Nephron (organoid): ENCODE data around the gene CHAD.
A peak's percentile ranks its signal among the peaks of the same experiment; 100 is the strongest.
"Not testable (repeated sequence)": the region's sequence is repeated elsewhere in the genome, so short reads cannot be mapped to it uniquely, and the experiment has no call there.

Source experiments
- H3K27ac Mint-ChIP-seq, 3 experiments: 2 replicates each; pipeline ENCODE4 v1.8.0; 2020; ENCODE audit warnings: mixed read lengths in 3 of 3, mild to moderate bottlenecking in 2 of 3, moderate library complexity in 1 of 3
- H3K27me3 Mint-ChIP-seq: 2 replicates; pipeline ENCODE4 v1.8.0; 2021; ENCODE audit warnings: low read depth, mild to moderate bottlenecking, moderate library complexity, mixed read lengths
- H3K36me3 Mint-ChIP-seq: 2 replicates; pipeline ENCODE4 v1.8.0; 2020; ENCODE audit warnings: low read depth, mixed read lengths
- H3K4me1 Mint-ChIP-seq: 2 replicates; pipeline ENCODE4 v1.8.0; 2020; ENCODE audit warnings: mixed read lengths
- H3K4me3 Mint-ChIP-seq, 3 experiments: 2 replicates each; pipeline ENCODE4 v1.8.0; 2020; ENCODE audit warnings: mild to moderate bottlenecking in 3 of 3, mixed read lengths in 3 of 3, moderate library complexity in 2 of 3
- H3K9me3 Mint-ChIP-seq: 2 replicates; pipeline ENCODE4 v1.8.0; 2020; ENCODE audit warnings: mixed read lengths
- CTCF ChIP-seq, 3 experiments: fragments of 200-600 bp; sonication (generic); IDR thresholded peaks; one replicate each; pipeline ENCODE4 v1.5.0; 2021; ENCODE audit warnings: antibody characterized with exemption in 3 of 3; ENCODE audit not compliant: unreplicated experiment in 3 of 3

The CHAD gene

DNA sequence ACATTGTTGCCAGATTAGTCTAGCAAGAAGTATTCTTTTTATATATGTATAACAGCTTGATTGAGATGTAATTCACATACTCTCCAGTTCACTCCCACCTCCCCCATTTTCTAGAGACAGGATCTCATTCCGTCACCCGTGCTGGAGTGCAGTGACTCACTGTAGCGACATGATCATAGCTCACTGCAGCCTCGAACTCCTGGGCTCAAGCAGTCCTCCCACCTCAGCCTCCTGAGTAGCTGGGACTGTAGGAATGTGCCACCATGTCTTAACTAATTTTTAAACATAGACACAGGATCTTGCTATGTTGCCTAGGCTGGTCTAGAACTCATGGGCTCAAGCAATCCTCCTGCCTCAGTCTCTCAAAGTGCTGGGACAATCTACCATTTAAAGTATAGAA is 6.7 kb upstream of the CHAD start:
- Mint-ChIP-seq H3K4me1 (peaks cover 47% of the 10 kb centered on the region), H3K36me3 (peaks cover 17% of the 10 kb centered on the region), H3K9me3 (no peaks in the 10 kb centered on the region), H3K27me3 (peaks cover 44% of the 10 kb centered on the region), H3K4me3 (no peak overlapping the region), H3K27ac (no peak overlapping the region)
- no peak for TF ChIP-seq CTCF (IDR thresholded peaks at IDR 0.05; ENCODE audit: unreplicated experiment in 3 of 3)

GRCh38 chr17:50474523-50474922 is 5.8 kb upstream of the CHAD start:
- TF ChIP-seq CTCF (IDR thresholded peaks at IDR 0.05; ENCODE audit: unreplicated experiment in 3 of 3) = no peak
- no peak overlapping the region for H3K4me3 Mint-ChIP-seq
- peaks cover 17% of the 10 kb centered on the region for H3K36me3 Mint-ChIP-seq
- H3K4me1 Mint-ChIP-seq = peaks cover 48% of the 10 kb centered on the region
- no peaks in the 10 kb centered on the region for H3K9me3 Mint-ChIP-seq
- peaks cover 51% of the 10 kb centered on the region for H3K27me3 Mint-ChIP-seq
- no peak overlapping the region for H3K27ac Mint-ChIP-seq

DNA sequence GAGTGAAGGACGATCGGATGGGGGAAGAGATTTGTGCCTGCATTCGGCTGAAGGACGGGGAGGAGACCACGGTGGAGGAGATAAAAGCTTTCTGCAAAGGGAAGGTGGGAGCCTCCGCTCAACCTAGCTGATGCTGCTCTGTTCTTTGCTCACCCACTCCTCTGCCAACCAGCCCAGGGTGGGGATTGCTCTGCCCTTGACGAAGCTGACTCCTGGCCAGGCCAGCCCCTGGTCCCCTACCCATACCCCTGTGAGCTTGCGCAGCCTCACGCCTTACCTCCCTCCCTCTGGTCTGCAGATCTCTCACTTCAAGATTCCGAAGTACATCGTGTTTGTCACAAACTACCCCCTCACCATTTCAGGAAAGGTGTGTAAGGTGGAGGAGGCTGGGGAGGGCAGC is 5.2 kb upstream of the CHAD start:
- TF ChIP-seq CTCF (IDR thresholded peaks at IDR 0.05; ENCODE audit: unreplicated experiment in 3 of 3) = no peak
- H3K9me3 Mint-ChIP-seq = no peaks in the 10 kb centered on the region
- no peak overlapping the region for H3K4me3 Mint-ChIP-seq
- H3K36me3 Mint-ChIP-seq = peaks cover 17% of the 10 kb centered on the region
- H3K27ac Mint-ChIP-seq = no peak overlapping the region
- peaks cover 56% of the 10 kb centered on the region for H3K27me3 Mint-ChIP-seq
- peaks cover 45% of the 10 kb centered on the region for H3K4me1 Mint-ChIP-seq

GRCh38 chr17:50472761-50473161 is 4.1 kb upstream of the CHAD start:
- H3K27ac Mint-ChIP-seq = peak overlapping the region; percentile 78 to 90 (median 79)
- H3K4me1 Mint-ChIP-seq = peaks cover 43% of the 10 kb centered on the region
- not testable (repeated sequence) for H3K9me3 Mint-ChIP-seq
- peaks cover 17% of the 10 kb centered on the region for H3K36me3 Mint-ChIP-seq
- peak; percentile 48 to 53 (median 52) for TF ChIP-seq CTCF (IDR thresholded peaks at IDR 0.05; ENCODE audit: unreplicated experiment in 3 of 3)
- H3K4me3 Mint-ChIP-seq = peak overlapping the region in 1 of 3 experiments; percentile 27
- peaks cover 60% of the 10 kb centered on the region for H3K27me3 Mint-ChIP-seq

DNA sequence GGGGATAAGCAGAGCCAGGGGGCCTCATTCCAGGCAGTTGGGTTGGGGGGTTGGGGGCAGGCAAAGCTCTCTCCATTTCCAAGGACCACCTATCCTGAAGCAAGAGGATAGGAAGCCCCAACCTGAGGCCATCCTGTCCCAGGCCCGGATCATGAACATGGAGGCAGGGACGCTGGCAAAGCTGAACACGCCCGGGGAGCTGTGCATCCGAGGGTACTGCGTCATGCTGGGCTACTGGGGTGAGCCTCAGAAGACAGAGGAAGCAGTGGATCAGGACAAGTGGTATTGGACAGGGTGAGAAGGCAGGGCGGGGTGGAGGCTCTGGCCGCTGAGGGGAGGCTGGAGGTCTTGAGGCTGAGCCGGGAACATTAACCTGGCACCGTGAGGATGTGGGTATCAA is 3.6 kb upstream of the CHAD start:
- Mint-ChIP-seq H3K27me3 (peaks cover 65% of the 10 kb centered on the region), H3K4me3 (peak overlapping the region in 1 of 3 experiments; percentile 27), H3K4me1 (peaks cover 47% of the 10 kb centered on the region), H3K9me3 (no peaks in the 10 kb centered on the region), H3K36me3 (peaks cover 17% of the 10 kb centered on the region), H3K27ac (peak overlapping the region; percentile 78 to 90 (median 79))
- no peak for TF ChIP-seq CTCF (IDR thresholded peaks at IDR 0.05; ENCODE audit: unreplicated experiment in 3 of 3)
